HFF-Myc (cell line): ENCODE results near the gene TMEM123.

ENCODE experiments used
- DNase-seq: peaks from one replicate; pipeline ENCODE4 v3.0.0-alpha.2; 2011; ENCODE audit warnings: low read depth; ENCODE audit errors: extremely low read depth
- H3K4me3 ChIP-seq: replicated peaks from 2 replicates; pipeline ENCODE4 v1.5.1; 2011; ENCODE audit warnings: low read depth, mild to moderate bottlenecking, control low read depth, low read length
- TF ChIP-seq, protein P1 (sequence below): IDR thresholded peaks from 2 replicates; pipeline ENCODE4 v1.5.1; 2012; ENCODE audit warnings: mild to moderate bottlenecking, low read depth, low read length, control low read depth; ENCODE audit errors: missing control alignments

TMEM123 gene

DNA sequence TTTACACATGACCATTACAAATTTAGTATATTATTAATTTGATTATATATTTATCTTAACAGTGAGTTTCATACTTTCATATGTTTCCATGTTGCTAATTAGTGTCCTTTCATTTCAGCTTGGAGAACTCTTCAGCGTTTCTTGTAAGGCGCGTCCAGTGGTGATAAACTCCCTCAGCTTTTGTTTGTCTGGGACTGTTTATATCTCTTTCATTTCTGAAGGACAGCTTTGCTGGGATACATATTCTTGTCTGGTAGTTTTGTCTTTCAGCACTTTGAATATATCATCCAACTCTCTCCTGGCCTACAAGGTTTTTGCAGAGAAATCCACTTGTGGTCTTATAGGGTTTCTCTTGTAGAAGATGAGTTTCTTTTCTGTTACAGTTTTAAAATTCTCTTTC is 93.2 kb downstream of the TMEM123 start:
- no peak for DNase-seq
- TF ChIP-seq, protein P1, sequence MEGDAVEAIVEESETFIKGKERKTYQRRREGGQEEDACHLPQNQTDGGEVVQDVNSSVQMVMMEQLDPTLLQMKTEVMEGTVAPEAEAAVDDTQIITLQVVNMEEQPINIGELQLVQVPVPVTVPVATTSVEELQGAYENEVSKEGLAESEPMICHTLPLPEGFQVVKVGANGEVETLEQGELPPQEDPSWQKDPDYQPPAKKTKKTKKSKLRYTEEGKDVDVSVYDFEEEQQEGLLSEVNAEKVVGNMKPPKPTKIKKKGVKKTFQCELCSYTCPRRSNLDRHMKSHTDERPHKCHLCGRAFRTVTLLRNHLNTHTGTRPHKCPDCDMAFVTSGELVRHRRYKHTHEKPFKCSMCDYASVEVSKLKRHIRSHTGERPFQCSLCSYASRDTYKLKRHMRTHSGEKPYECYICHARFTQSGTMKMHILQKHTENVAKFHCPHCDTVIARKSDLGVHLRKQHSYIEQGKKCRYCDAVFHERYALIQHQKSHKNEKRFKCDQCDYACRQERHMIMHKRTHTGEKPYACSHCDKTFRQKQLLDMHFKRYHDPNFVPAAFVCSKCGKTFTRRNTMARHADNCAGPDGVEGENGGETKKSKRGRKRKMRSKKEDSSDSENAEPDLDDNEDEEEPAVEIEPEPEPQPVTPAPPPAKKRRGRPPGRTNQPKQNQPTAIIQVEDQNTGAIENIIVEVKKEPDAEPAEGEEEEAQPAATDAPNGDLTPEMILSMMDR, result no peak
- H3K4me3 ChIP-seq, result no peak overlapping the region

DNA sequence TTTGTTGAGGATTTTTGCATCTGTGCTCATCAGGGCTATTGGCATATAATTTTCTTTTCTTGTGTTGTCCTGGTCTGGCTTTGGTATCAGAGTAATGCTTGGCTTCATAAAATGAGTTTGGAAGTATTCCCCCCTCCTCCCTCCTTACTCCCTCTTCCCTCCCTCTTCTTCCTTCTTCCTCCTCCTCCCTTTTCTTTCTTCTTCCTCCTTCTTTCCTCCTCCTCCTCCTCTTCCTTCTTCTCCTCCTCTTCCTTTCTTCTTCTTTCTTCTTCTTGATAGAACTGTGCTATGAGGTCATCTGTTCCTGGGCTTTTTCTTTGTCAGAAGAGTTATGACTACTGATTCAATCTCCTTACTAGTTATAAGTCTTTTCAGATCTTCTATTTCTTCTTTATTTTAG is 95.4 kb downstream of the TMEM123 start:
- DNase-seq, result no peak
- TF ChIP-seq, protein P1, result no peak
- no peak overlapping the region for H3K4me3 ChIP-seq

DNA sequence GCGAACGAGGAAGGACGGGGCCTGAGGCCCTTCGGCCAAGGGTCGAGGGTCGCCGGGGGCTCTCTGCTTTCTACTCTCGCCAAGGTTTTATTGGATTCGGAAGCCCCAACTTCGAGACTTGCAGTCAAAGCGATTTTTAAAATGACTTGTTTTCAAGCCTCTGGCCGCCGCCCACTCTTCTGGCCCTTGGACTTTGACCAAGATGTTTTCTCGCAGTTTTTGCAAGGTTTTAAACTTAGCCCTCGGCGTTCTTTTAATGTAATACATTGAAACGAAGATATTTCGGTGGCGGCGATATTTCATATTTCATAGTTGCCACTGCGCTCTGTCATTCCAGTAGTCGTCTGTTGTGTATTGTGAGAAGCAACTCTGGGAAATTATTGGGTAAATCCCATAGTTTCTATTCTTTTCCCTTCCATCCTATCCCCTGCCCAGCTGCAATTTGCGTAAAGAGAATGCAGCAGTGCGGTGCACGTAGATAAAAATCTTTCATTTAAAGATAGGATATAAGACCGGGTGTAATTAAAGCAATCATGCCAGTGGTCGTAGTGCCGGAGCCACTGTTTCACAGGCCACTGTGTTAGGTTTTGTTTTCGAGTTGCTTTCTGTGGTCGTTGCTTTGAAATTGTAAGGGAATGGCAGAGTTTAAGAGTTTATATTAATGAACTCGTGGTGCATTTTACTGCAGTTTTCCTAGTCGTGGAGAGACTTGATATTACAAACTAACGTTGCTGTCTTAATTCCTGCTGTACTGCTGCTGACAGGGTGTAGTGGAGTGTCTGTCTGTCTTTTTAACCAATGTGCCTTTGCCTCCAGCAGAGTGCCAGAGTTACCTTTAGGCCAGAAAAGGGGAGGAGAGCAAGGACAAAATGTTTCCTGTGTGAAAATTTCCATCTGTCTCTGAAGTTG is 104.8 kb downstream of the TMEM123 start:
- no peak for DNase-seq
- H3K4me3 ChIP-seq, result peak overlapping the region; percentile 71
- TF ChIP-seq, protein P1, result no peak

DNA sequence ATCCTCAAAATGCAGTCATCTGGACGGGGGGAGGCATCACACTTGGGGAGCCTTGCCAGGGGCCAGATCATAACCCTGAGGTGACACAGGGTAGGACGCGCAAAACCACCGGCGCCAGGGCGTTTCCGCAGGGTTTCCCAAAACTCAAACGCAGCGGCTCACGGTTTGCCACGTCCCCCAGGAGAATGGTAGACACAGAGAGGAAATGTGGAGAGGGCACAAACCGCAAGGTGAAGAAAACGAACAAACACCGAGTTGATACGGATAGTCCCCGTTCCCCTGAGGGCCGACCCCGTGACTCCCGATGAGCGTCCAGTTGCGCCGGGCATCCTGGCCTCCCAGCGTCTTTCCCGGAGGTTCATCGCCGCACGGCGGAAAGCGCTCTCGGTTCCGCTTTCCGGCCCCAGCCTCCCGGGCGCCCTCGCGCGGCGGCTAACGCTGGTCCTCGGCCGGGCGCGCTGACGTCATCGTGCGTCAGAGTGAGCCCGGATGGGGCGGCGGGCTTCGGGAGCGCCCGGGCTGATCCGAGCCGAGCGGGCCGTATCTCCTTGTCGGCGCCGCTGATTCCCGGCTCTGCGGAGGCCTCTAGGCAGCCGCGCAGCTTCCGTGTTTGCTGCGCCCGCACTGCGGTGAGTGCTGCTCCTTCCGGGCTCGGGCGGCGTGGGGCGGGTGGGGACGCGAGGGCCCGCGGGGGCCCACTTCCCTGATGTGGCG is 105.7 kb downstream of the TMEM123 start, which contains the start of gene BIRC2:
Gene BIRC2 (plus strand): TSS at position 467 of the 714 bp plus-strand sequence. CDS start 2,641 bp downstream, outside the sequence.
- TF ChIP-seq, protein P1, result peak; percentile 82
- peak; percentile 67 for DNase-seq
- peak within 1 kb of the TSS; percentile 71 for H3K4me3 ChIP-seq

DNA sequence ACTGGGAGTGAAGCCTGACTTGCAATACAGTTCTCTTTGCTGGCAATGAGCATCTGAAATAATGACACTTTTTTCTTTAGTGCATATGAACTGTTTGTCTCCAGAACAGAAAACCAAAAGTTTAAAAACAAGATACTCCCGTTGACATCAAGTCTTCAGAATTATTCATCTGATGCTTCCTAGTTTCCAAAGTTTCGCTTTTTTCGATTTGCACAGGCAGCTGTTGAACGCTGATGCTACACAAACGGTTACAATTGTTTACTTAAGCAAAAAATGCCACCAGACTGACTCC is 106.2 kb downstream of the TMEM123 start:
- TF ChIP-seq, protein P1, result no peak
- peak overlapping the region; percentile 71 for H3K4me3 ChIP-seq
- no peak for DNase-seq
